H1 (cell line): ENCODE data around the gene PID1. TPM values are rescaled to one million over a fixed set of nuclear protein-coding genes. Genes with fewer than 3 reads are reported as not detected.

Experiments used
- CTCF ChIA-PET: fragments of 300-600 bp; sonication (Branson Sonifier 250); formaldehyde crosslinking; loops from one replicate; lab custom pipeline; 2021; ENCODE audit not compliant: partially characterized antibody; lab: Charles Lee
- POLR2A ChIA-PET: fragments of 300-600 bp; sonication (Branson Sonifier 250); formaldehyde crosslinking; loops from one replicate; lab custom pipeline; 2021; ENCODE audit warnings: inconsistent platforms; ENCODE audit not compliant: partially characterized antibody; lab: Charles Lee
- DNase-seq, 2 experiments: peaks; one replicate each; pipeline versions ENCODE4 v3.0.0 to v3.0.0-alpha.2; 2010 to 2022; ENCODE audit warnings: low spot score in 2 of 2, low read depth in 1 of 2, mixed read lengths in 1 of 2
- FAIRE-seq: peaks from 2 replicates; lab custom pipeline; 2011; peaks lifted over from hg19 to GRCh38; lab: Jason Lieb, UNC
- H2AFZ ChIP-seq: 2 replicates; pipeline ENCODE4 v1.8.1; 2012; ENCODE audit warnings: low read length, inconsistent platforms
- H2AK5ac ChIP-seq: 2 replicates; pipeline ENCODE4 v1.6.1; 2013; ENCODE audit warnings: low read depth, low read length
- H2BK120ac ChIP-seq: replicated peaks from 2 replicates; pipeline ENCODE3; 2013; ENCODE audit warnings: low read depth, low read length, inconsistent platforms
- H2BK12ac ChIP-seq: 2 replicates; pipeline ENCODE4 v1.6.1; 2013; ENCODE audit warnings: low read depth, low read length
- H2BK15ac ChIP-seq: 2 replicates; pipeline ENCODE4 v1.6.1; 2013; ENCODE audit warnings: low read length
- H2BK20ac ChIP-seq: 2 replicates; pipeline ENCODE4 v1.6.1; 2013; ENCODE audit warnings: low read length
- H2BK5ac ChIP-seq: 2 replicates; pipeline ENCODE4 v1.6.1; 2013; ENCODE audit warnings: low read depth, low read length
- H3K14ac ChIP-seq: 2 replicates; pipeline ENCODE4 v1.6.1; 2013; ENCODE audit warnings: inconsistent platforms; ENCODE audit not compliant: insufficient read length
- H3K18ac ChIP-seq: 2 replicates; pipeline ENCODE4 v1.6.1; 2013; ENCODE audit warnings: low read length; ENCODE audit errors: extremely low read depth
- H3K23ac ChIP-seq: 2 replicates; pipeline ENCODE4 v1.6.1; 2013; ENCODE audit warnings: inconsistent platforms; ENCODE audit not compliant: insufficient read length
- H3K23me2 ChIP-seq: 2 replicates; pipeline ENCODE4 v1.6.1; 2013; ENCODE audit warnings: low read depth, low read length
- H3K27ac ChIP-seq: 2 replicates; pipeline ENCODE4 v1.6.1; 2011; ENCODE audit warnings: low read depth, low read length, inconsistent platforms
- H3K27me3 ChIP-seq, 4 experiments: replicated peaks in 1 of 4; 1 replicate in 1 of 4; 2 replicates in 3 of 4; pipeline versions ENCODE4 v1.6.1 to v1.8.1; 2011 to 2013; ENCODE audit warnings: low read length in 3 of 4, mild to moderate bottlenecking in 3 of 4, inconsistent platforms in 2 of 4, mixed read lengths in 2 of 4, moderate library complexity in 1 of 4; ENCODE audit not compliant: control insufficient read depth in 3 of 4, insufficient read depth in 3 of 4; ENCODE audit errors: extremely low read depth in 1 of 4
- H3K36me3 ChIP-seq, 4 experiments: 2 replicates each; pipeline versions ENCODE4 v1.6.1 to v1.8.1; 2011 to 2013; ENCODE audit warnings: mild to moderate bottlenecking in 4 of 4, low read length in 3 of 4, moderate library complexity in 2 of 4, control low read depth in 1 of 4, inconsistent platforms in 1 of 4; ENCODE audit not compliant: insufficient read depth in 4 of 4, control insufficient read depth in 2 of 4
- H3K4ac ChIP-seq: replicated peaks from 2 replicates; pipeline ENCODE3; 2013; ENCODE audit warnings: low read length, low read depth, mixed read lengths, inconsistent platforms; ENCODE audit not compliant: insufficient read length
- H3K4me1 ChIP-seq, 4 experiments: replicated peaks in 1 of 4; 1 replicate in 1 of 4; 2 replicates in 3 of 4; pipeline versions ENCODE4 v1.6.1 to v1.8.1; 2011 to 2013; ENCODE audit warnings: low read length in 3 of 4, inconsistent platforms in 2 of 4, mixed read lengths in 1 of 4; ENCODE audit not compliant: insufficient read depth in 4 of 4, control insufficient read depth in 3 of 4
- H3K4me2 ChIP-seq, 2 experiments: 2 replicates each; pipeline versions ENCODE4 v1.6.1 to v1.8.1; 2011 to 2013; ENCODE audit warnings: low read depth in 2 of 2, low read length in 2 of 2, control low read depth in 1 of 2, inconsistent platforms in 1 of 2, mild to moderate bottlenecking in 1 of 2; ENCODE audit not compliant: insufficient read depth in 1 of 2
- H3K4me3 ChIP-seq, 4 experiments: fragments of 200-600, 300-600 bp in 1 of 4; sonication (generic), shearing (Covaris generic), sonication (Bioruptor Twin) in 1 of 4; 2 replicates each; pipeline versions ENCODE4 v1.5.1 to v1.8.1; 2011 to 2016; ENCODE audit warnings: low read length in 4 of 4, low read depth in 3 of 4, control low read depth in 2 of 4, inconsistent platforms in 2 of 4, mild to moderate bottlenecking in 2 of 4, mixed read lengths in 1 of 4, moderate library complexity in 1 of 4; ENCODE audit not compliant: insufficient read depth in 2 of 4; ENCODE audit errors: extremely low read depth in 1 of 4
- H3K56ac ChIP-seq: replicated peaks from 2 replicates; pipeline ENCODE3; 2013; ENCODE audit warnings: low read depth, mild to moderate bottlenecking, mixed read lengths, low read length, inconsistent platforms; ENCODE audit not compliant: insufficient read length
- H3K79me1 ChIP-seq: 2 replicates; pipeline ENCODE4 v1.6.1; 2013; ENCODE audit warnings: low read depth, low read length, control low read depth
- H3K79me2 ChIP-seq, 2 experiments: 2 replicates each; pipeline versions ENCODE4 v1.6.1 to v1.8.1; 2012 to 2013; ENCODE audit warnings: low read length in 2 of 2, mild to moderate bottlenecking in 2 of 2, inconsistent platforms in 1 of 2; ENCODE audit not compliant: insufficient read depth in 2 of 2, control insufficient read depth in 1 of 2
- H3K9ac ChIP-seq, 4 experiments: replicated peaks in 1 of 4; 1 replicate in 1 of 4; 2 replicates in 3 of 4; pipeline versions ENCODE4 v1.6.1 to v1.8.1; 2011 to 2013; ENCODE audit warnings: low read depth in 3 of 4, low read length in 3 of 4, control low read depth in 2 of 4, mild to moderate bottlenecking in 2 of 4, moderate library complexity in 2 of 4, inconsistent platforms in 1 of 4; ENCODE audit errors: extremely low read depth in 1 of 4
- H3K9me3 ChIP-seq, 2 experiments: 2 replicates each; pipeline versions ENCODE4 v1.6.1 to v1.8.1; 2012 to 2013; ENCODE audit warnings: mild to moderate bottlenecking in 2 of 2, moderate library complexity in 2 of 2, control low read depth in 1 of 2, inconsistent platforms in 1 of 2, low read depth in 1 of 2, low read length in 1 of 2, mixed read lengths in 1 of 2; ENCODE audit not compliant: insufficient read depth in 2 of 2
- H4K20me1 ChIP-seq, 2 experiments: replicated peaks in 1 of 2; 2 replicates each; pipeline versions ENCODE3 to v1.8.1; 2011 to 2013; ENCODE audit warnings: inconsistent platforms in 2 of 2, low read length in 2 of 2, mild to moderate bottlenecking in 1 of 2; ENCODE audit not compliant: insufficient read depth in 2 of 2, control insufficient read depth in 1 of 2
- H4K5ac ChIP-seq: 2 replicates; pipeline ENCODE4 v1.6.1; 2013; ENCODE audit warnings: low read length, low read depth, mixed read lengths, inconsistent platforms; ENCODE audit not compliant: insufficient read length
- H4K8ac ChIP-seq: 2 replicates; pipeline ENCODE4 v1.8.0; 2013; ENCODE audit warnings: mild to moderate bottlenecking, moderate library complexity, low read length, inconsistent platforms; ENCODE audit not compliant: insufficient read depth; ENCODE audit errors: extremely low read depth
- H4K91ac ChIP-seq: replicated peaks from 2 replicates; pipeline ENCODE3; 2013; ENCODE audit warnings: low read length, mixed read lengths, inconsistent platforms; ENCODE audit not compliant: insufficient read length
- ASH2L ChIP-seq: fragments of 200-600, 300-600 bp; sonication (generic); IDR thresholded peaks from one replicate; pipeline ENCODE4 v1.7.1; 2017; ENCODE audit warnings: low read length
- BRCA1 ChIP-seq: IDR thresholded peaks from 2 replicates; pipeline ENCODE4 v1.6.1; 2012; ENCODE audit warnings: low read depth, low read length, improper control_type of control experiment
- CBX5 ChIP-seq: fragments of 300-800, 300-1000 bp; sonication (generic); IDR thresholded peaks from 2 replicates; pipeline ENCODE4 v1.7.1; 2016; ENCODE audit warnings: antibody characterized with exemption, low read length, low read depth
- CHD2 ChIP-seq: IDR thresholded peaks from 2 replicates; pipeline ENCODE4 v1.6.1; 2012; ENCODE audit warnings: low read length, improper control_type of control experiment
- CTCF ChIP-seq, 3 experiments: IDR thresholded peaks; 1 replicate in 2 of 3; 2 replicates in 1 of 3; pipeline versions ENCODE4 v1.5.1 to v1.6.1; 2011; ENCODE audit warnings: low read length in 3 of 3, mild to moderate bottlenecking in 3 of 3, inconsistent platforms in 2 of 3, low read depth in 1 of 3, moderate library complexity in 1 of 3; ENCODE audit not compliant: insufficient read depth in 1 of 3; ENCODE audit errors: control extremely low read depth in 1 of 3
- EGR1 ChIP-seq: IDR thresholded peaks from 2 replicates; pipeline ENCODE4 v1.6.1; 2011; ENCODE audit warnings: low read depth, low read length, borderline replicate concordance
- EZH2 ChIP-seq: fragments of 200-600 bp; sonication (generic); IDR thresholded peaks from 2 replicates; pipeline ENCODE4 v1.7.1; 2012; ENCODE audit warnings: low read depth, mild to moderate bottlenecking, moderate library complexity, low read length, inconsistent platforms; ENCODE audit not compliant: severe bottlenecking
- GTF2F1 ChIP-seq: IDR thresholded peaks from 2 replicates; pipeline ENCODE4 v1.6.1; 2012; ENCODE audit warnings: low read depth, low read length, improper control_type of control experiment, borderline replicate concordance
- NANOG ChIP-seq: IDR thresholded peaks from 2 replicates; pipeline ENCODE4 v1.6.1; 2011; ENCODE audit warnings: low read length, low read depth, mild to moderate bottlenecking, inconsistent platforms; ENCODE audit not compliant: insufficient read depth, poor library complexity, severe bottlenecking
- RNF2 ChIP-seq: fragments of 200-900, 300-1000 bp; sonication (generic); IDR thresholded peaks from 2 replicates; pipeline ENCODE4 v1.7.1; 2016; ENCODE audit warnings: borderline replicate concordance, low read depth, mild to moderate bottlenecking, antibody characterized with exemption, low read length; ENCODE audit not compliant: poor library complexity, severe bottlenecking; ENCODE audit errors: missing control alignments
- WGBS, 2 experiments: shearing (Covaris generic) in 1 of 2; methylation state at CpG; one replicate each; pipeline versions ENCODE4 v1.1.6 to v1.1.7; 2013 to 2015; ENCODE audit warnings: low lambda C conversion rate in 2 of 2, mixed read lengths in 2 of 2, inconsistent platforms in 1 of 2, low coverage in 1 of 2, missing lambda C conversion rate in 1 of 2; ENCODE audit not compliant: insufficient replicate concordance in 2 of 2, insufficient coverage in 1 of 2, insufficient read length in 1 of 2; ENCODE audit errors: extremely low coverage in 1 of 2, missing lambda C conversion rate in 1 of 2; 5-methylcytosine and 5-hydroxymethylcytosine counted together
- polyA plus RNA-seq, 7 experiments: library from polyadenylated mRNA; depleted of rRNA in 3 of 7; stranded (reverse) in 5 of 7; unstranded in 2 of 7; fragments of >200 nt in 5 of 7; fragments of 200-250 nt in 2 of 7; gene quantifications; 1 replicate in 5 of 7; 2 replicates in 1 of 7; 4 replicates in 1 of 7; pipeline versions ENCODE4 v1.2.1 to v1.2.3, GENCODE V29; 2011 to 2013; ENCODE audit warnings: missing spikeins in 2 of 7, mixed read lengths in 2 of 7
- total RNA-seq: library from RNA; stranded (reverse); fragmentation: NEBNext Ultra II Directional; extraction: Animal tissue kit (Norgen Biotek cat#: 25700); gene quantifications from 2 replicates; pipeline ENCODE4 v1.2.1, GENCODE V29; 2021

The PID1 gene
- total and polyA plus RNA-seq, 2 of the 8 experiments (the other 6 are each of a cell fraction or from before 2014, with no cell fraction given), result 1.5 to 3.3 TPM

GRCh38 chr2:229150317-229150716 lies 120.8 kb downstream of the PID1 start:
- Histone ChIP-seq H2BK15ac (no peak overlapping the region), H3K4me1 (no peaks in the 10 kb centered on the region), H3K23ac (no peak overlapping the region), H3K4me3 (no peak overlapping the region), H3K79me1 (no peaks in the 10 kb centered on the region), H2BK12ac (no peak overlapping the region), H4K20me1 (no peaks in the 10 kb centered on the region), H3K79me2 (no peaks in the 10 kb centered on the region), H3K18ac (no peak overlapping the region), H3K4ac (no peak overlapping the region), H3K14ac (no peak overlapping the region), H3K36me3 (no peaks in the 10 kb centered on the region), H4K5ac (no peak overlapping the region), H2BK120ac (no peak overlapping the region), H3K4me2 (no peak overlapping the region), H3K27me3 (no peaks in the 10 kb centered on the region), H4K91ac (no peak overlapping the region), H2AFZ (no peak overlapping the region), H2AK5ac (no peak overlapping the region), H2BK5ac (no peak overlapping the region), H3K9ac (no peak overlapping the region), H3K27ac (no peak overlapping the region), H4K8ac (no peak overlapping the region), H3K56ac (no peak overlapping the region), H2BK20ac (no peak overlapping the region), H3K9me3 (no peaks in the 10 kb centered on the region), H3K23me2 (no peaks in the 10 kb centered on the region)
- POLR2A ChIA-PET, result no interaction called here
- DNase-seq (no peak), FAIRE-seq (no peak)
- CTCF ChIA-PET, result interaction anchor here (0.6 kb wide), 1 partner anchor 87 kb away, joined by 3 read pairs; no protein-coding TSS in a partner anchor
- WGBS, 2 experiments, result 89% methylated on average over 4 of the region's 4 CpGs; no CpG with 5 or more reads in 1 of the 2 experiments
- TF ChIP-seq CHD2 (no peak), CBX5 (no peak), CTCF (IDR thresholded peaks at IDR 0.05; ENCODE audit: control extremely low read depth in 1 of 3, insufficient read depth in 1 of 3, low read depth in 1 of 3, low read length in 3 of 3) (no peak), EGR1 (no peak), GTF2F1 (no peak), EZH2 (no peak), RNF2 (no peak), NANOG (no peak), ASH2L (no peak), BRCA1 (no peak)
